HG02840 (cell line): ENCODE data around the gene SLC13A5.

Experiments used
- ATAC-seq: cut with Tn5 transposase; IDR thresholded peaks from one replicate; pipeline ENCODE4 v1.9.1; 2021; ENCODE audit warnings: mild to moderate bottlenecking, moderate library complexity, moderate number of reproducible peaks; ENCODE audit not compliant: unreplicated experiment, low FRiP score

Gene SLC13A5

DNA sequence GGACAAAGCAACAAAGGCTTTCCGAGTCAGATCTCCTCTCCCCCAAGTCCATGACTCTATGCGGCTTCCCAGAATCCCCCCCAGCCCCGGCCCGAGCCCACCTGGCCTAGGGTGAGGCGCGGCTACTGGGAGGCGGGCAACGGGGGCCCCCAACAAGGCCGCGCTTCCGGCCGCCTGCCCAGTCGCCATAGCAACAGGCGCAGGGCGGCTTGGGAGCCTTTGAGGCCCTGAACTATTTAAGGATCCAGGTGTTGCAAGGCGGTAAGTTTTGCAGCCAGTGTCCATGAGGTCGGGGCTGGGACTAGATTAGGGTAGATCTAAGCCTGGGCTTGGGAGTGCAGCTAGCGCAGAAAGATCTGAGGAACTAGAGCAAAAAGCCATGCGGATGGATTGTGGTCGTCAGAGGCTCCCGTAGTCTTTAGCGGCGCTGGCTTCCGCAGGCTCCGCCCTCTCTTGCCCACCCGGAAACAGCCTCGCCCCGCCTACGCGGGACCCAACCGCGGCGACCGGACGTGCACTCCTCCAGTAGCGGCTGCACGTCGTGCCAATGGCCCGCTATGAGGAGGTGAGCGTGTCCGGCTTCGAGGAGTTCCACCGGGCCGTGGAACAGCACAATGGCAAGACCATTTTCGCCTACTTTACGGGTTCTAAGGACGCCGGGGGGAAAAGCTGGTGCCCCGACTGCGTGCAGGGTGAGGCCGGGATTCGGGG lies 72.5 kb downstream of the SLC13A5 start, which contains the start of the genes KIAA0753 and TXNDC17:
Gene KIAA0753, minus strand, starts transcription at position 176 of the 711 bp plus-strand sequence. CDS start 5,608 bp downstream, outside the sequence.
Gene TXNDC17, plus strand, starts transcription at position 525 of the 711 bp plus-strand sequence. Its CDS starts 23 bp downstream, at position 548.
- ATAC-seq: peak; percentile 93

DNA sequence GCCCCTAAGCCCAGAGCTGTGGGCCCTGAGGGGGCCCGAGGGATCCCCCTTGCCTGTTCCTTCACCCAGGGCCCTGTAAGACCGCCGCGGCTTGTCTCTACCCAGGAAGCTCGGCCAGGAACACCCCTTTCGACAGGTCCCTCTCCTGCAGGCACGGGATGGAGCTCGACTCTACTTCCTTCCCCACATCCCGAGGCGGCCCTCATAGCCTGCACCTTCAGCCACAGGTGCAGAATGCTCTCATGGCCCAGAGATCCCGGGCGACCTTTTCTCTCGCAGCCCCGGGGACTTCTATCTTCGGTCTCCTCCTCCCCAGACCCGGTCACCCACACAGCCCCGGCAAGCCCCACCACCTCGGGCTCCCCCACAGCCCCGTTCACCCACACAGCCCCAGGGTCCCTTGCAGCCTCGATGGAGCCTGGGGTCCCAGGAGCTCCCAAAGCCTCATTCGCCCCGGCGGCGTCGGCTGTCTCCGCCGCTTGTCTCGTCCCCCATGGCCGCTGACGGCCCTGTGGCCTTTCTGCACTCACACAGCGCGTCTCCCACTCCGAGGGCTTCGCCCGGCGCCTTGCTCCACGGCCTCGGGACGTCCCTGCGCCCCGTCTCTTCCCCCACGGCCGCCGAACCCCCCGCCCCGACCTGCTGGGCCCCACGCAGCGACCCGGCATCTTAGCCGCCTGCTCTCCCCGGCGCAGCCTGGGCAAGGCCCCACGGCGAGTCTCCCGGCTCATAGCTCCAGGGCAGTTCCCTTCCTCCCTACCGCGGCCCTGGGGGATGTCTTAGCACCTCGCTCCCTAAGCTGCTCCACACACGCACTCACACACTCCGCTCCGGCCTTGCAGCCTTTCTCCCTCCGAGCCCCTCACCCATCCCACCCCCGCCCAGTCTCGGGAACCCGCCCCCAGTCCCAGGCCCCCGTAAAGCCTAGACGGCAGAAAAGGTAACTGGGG lies 73.3 kb downstream of the SLC13A5 start:
- no peak for ATAC-seq

- no peak for ATAC-seq
Measured at GRCh38 chr17:6639014-6639585, 74.1 kb downstream of the SLC13A5 start.

DNA sequence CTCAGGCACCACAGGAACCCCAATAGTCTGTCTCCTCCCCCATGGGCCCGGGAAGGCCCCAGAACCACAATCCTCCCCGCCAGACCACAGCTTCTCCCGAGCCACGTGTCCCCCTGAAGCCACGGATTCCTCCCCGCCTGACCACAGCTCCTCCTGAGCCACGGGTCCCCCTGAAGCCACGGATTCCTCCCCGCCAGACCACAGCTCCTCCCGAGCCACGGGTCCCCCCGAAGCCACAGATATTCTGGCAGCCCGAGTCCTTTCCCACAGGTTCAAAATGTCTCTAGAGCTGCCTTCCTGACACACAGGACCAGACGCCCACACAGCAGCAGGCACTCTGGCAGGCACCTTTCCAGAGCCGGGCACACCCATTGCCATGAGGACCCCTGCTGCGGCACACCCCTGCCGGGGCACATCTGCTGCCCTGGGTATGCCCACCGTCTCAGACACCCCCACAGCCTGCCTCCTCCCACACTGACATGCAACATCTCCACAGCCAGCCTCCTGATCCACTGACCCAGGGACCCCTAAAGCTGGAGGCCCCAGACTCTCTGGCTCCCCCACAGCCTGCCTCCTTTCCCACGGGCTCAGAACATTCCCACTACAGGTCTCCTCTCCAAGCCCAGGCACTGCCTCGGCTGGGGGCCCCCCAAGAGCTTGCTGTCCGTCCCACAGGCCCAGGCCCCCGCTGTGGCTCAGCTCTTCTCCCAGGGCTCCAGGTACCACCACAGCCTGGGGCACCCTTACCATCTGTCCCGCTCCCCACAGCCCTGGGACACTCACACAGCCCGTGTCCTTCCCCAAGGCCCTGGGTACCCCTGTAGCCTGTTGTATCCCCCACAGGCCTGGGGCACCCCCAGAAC lies 74.9 kb downstream of the SLC13A5 start:
- ATAC-seq: no peak

DNA sequence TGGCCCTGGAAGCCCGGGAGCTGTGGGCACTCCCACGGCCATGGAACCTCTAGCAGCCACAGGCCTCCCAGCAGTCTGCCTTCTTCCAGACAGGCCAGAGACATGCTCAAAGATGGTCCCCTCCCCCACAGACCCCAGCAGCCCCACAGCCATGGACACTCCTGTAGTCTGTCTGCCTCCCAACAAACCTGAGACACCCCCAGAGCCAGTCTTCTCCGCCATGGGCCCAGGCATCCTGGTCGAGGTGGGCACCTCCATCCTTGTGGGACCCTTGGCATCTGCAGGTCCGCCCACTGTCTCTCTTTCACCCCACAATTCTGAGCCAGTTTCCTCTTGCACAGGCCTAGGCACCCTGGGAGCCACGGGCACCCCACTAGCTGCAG lies 75.7 kb downstream of the SLC13A5 start:
- no peak for ATAC-seq

GRCh38 chr17:6636616-6637457 lies 76.3 kb downstream of the SLC13A5 start:
- no peak for ATAC-seq

- ATAC-seq: no peak
Measured at GRCh38 chr17:6636105-6636504, 77.1 kb downstream of the SLC13A5 start.
